RWPE2 (cell line): Measurements from ENCODE around the gene SH3BP1.

Experiments used
- ATAC-seq: fragments of 200-7000 bp; cut with Tn5 transposase; 3 replicates; pipeline ENCODE4 v1.9.1; 2021; ENCODE audit warnings: low read depth
- DNase-seq: peaks from one replicate; pipeline ENCODE4 v3.0.0-alpha.2; 2020; ENCODE audit warnings: low spot score
- H3K27ac ChIP-seq: fragments of 450-650 bp; 2 replicates; pipeline ENCODE4 v1.5.1; 2017; ENCODE audit warnings: mild to moderate bottlenecking; ENCODE audit not compliant: poor library complexity, severe bottlenecking
- H3K27me3 ChIP-seq: fragments of 250-450 bp; sonication (Bioruptor Pico); 2 replicates; pipeline ENCODE4 v1.5.1; 2021; ENCODE audit warnings: mild to moderate bottlenecking, moderate library complexity; ENCODE audit not compliant: insufficient read depth, poor library complexity, severe bottlenecking
- H3K36me3 ChIP-seq: fragments of 250-450 bp; sonication (Bioruptor Pico); 2 replicates; pipeline ENCODE4 v1.5.1; 2020; ENCODE audit warnings: low read depth, mild to moderate bottlenecking, moderate library complexity
- H3K4me1 ChIP-seq: fragments of 250-450 bp; sonication (Bioruptor Pico); 2 replicates; pipeline ENCODE4 v1.5.1; 2021; ENCODE audit warnings: mild to moderate bottlenecking, moderate library complexity; ENCODE audit not compliant: insufficient read depth, poor library complexity, severe bottlenecking
- H3K4me3 ChIP-seq: fragments of 250-450 bp; sonication (Bioruptor Pico); 2 replicates; pipeline ENCODE4 v1.5.1; 2021; ENCODE audit warnings: mild to moderate bottlenecking, moderate library complexity; ENCODE audit not compliant: severe bottlenecking
- H3K9me3 ChIP-seq: fragments of 250-450 bp; sonication (Bioruptor Pico); 2 replicates; pipeline ENCODE4 v1.5.1; 2021; ENCODE audit warnings: mild to moderate bottlenecking, moderate library complexity; ENCODE audit not compliant: severe bottlenecking
- CTCF ChIP-seq: fragments of 450-650 bp; IDR thresholded peaks from one replicate; pipeline ENCODE4 v1.5.1; 2017; ENCODE audit warnings: mild to moderate bottlenecking, moderate library complexity; ENCODE audit not compliant: poor library complexity, severe bottlenecking

SH3BP1 gene

GRCh38 chr22:37623075-37624016 is 16.1 kb upstream of the SH3BP1 start:
- Histone ChIP-seq H3K36me3 (peaks cover 22% of the 10 kb centered on the region), H3K27ac (no peak overlapping the region)
- peak; percentile 68 for ATAC-seq

GRCh38 chr22:37624017-37624365 is 15.5 kb upstream of the SH3BP1 start:
- Histone ChIP-seq H3K9me3 (no peaks in the 10 kb centered on the region), H3K27me3 (no peaks in the 10 kb centered on the region), H3K4me1 (no peaks in the 10 kb centered on the region), H3K27ac (no peak overlapping the region), H3K4me3 (no peak overlapping the region), H3K36me3 (peaks cover 21% of the 10 kb centered on the region)
- TF ChIP-seq CTCF, result peak; percentile 13
- no peak for ATAC-seq
- no peak for DNase-seq

More at GRCh38 chr22:37623075-37624016, 16.1 kb upstream of the SH3BP1 start:
- Histone ChIP-seq H3K27me3 (no peaks in the 10 kb centered on the region), H3K4me1 (no peaks in the 10 kb centered on the region), H3K9me3 (no peaks in the 10 kb centered on the region), H3K4me3 (no peak overlapping the region)
- no peak for DNase-seq
- TF ChIP-seq CTCF, result peak; percentile 89

GRCh38 chr22:37624876-37625275 is 14.6 kb upstream of the SH3BP1 start:
- H3K27ac ChIP-seq, result no peak overlapping the region
- no peak overlapping the region for H3K4me3 ChIP-seq
- no peaks in the 10 kb centered on the region for H3K9me3 ChIP-seq
- DNase-seq, result no peak
- H3K4me1 ChIP-seq, result no peaks in the 10 kb centered on the region
- peaks cover 17% of the 10 kb centered on the region for H3K36me3 ChIP-seq
- no peak for ATAC-seq
- H3K27me3 ChIP-seq, result no peaks in the 10 kb centered on the region
- TF ChIP-seq CTCF, result no peak

DNA sequence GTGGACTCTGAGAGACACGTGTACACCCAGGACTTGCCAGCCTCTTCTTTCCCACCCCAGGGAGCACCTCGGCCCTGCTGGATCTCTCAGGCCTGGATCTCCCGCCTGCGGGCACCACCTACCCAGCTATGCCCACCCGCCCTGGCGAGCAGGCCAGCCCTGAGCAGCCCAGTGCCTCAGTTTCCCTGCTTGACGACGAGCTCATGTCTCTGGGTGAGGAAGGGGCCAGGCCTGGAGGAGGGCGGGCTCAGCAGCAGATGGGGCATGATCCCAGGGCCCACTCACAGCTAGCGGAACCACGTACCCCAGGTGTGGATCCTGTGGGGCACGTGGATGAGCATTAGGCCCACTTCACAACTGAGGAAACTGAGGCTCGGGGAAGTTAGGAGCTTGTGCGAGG is 13.7 kb upstream of the SH3BP1 start:
- peaks cover 14% of the 10 kb centered on the region for H3K36me3 ChIP-seq

More for the DNA sequence above, 13.7 kb upstream of the SH3BP1 start:
- no peaks in the 10 kb centered on the region for H3K27me3 ChIP-seq
- no peaks in the 10 kb centered on the region for H3K4me1 ChIP-seq
- H3K27ac ChIP-seq, result no peak overlapping the region
- ATAC-seq (no peak), DNase-seq (no peak)
- TF ChIP-seq CTCF, result no peak
- no peaks in the 10 kb centered on the region for H3K9me3 ChIP-seq
- H3K4me3 ChIP-seq, result no peak overlapping the region
